Measurements from ENCODE around the gene CLEC16A.

CLEC16A gene

DNA sequence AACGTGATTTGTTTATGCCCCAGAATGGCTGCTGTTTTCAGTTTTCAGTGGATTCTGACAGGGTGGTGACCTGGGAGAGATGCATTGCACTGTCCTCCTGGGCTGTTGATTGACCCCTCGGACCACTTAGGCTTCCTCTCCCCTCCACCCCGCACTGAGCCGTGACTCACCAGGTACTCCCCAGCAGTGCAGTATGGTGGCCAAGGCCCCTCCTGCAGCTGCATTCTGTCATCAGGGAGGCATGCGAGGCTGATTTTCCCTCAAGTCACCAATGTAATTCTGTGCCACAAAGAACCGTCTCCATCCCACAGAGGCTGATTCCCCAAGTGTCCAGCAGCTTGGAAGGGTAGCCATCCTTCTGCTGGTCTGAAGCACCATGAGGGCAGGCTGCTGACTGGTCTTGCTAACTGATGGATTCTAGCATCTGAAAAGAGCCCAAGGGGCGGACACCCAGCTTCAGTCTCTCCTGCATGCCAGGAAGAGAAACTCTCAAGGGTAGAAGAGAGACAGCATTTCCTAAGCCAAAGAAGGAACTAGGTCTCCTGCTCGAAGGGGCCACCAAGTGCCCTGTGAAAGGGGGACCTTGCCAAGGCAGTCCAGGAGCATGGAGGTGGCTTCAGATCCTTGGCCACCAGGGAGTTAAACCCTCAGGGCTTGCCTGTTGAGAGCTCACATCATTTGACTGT is 163.6 kb downstream of the CLEC16A start:
- TF ChIP-seq CTCF (IDR thresholded peaks at IDR 0.05), result no peak
- Histone ChIP-seq H3K4me1 (ENCODE audit: control insufficient read depth in 1 of 2, insufficient read depth in 1 of 2, low read depth in 1 of 2, low read length in 1 of 2) (peaks cover 20 to 22% of the 10 kb centered on the region in 2 experiments), H3K27me3 (no peaks in the 10 kb centered on the region), H3K27ac (no peak overlapping the region), H3K36me3 (no peaks in the 10 kb centered on the region), H3K4me3 (ENCODE audit: low read depth in 1 of 2, low read length in 1 of 2) (no peak overlapping the region), H3K9me3 (no peaks in the 10 kb centered on the region)

- Histone ChIP-seq H3K27me3 (no peaks in the 10 kb centered on the region), H3K27ac (no peak overlapping the region), H3K4me3 (ENCODE audit: low read depth in 1 of 2, low read length in 1 of 2) (no peak overlapping the region), H3K36me3 (no peaks in the 10 kb centered on the region), H3K9me3 (no peaks in the 10 kb centered on the region), H3K4me1 (ENCODE audit: control insufficient read depth in 1 of 2, insufficient read depth in 1 of 2, low read depth in 1 of 2, low read length in 1 of 2) (peaks cover 21 to 25% of the 10 kb centered on the region in 2 experiments)
- TF ChIP-seq CTCF (IDR thresholded peaks at IDR 0.05), result no peak
Observed at GRCh38 chr16:11108466-11108805, 164.1 kb downstream of the CLEC16A start.

DNA sequence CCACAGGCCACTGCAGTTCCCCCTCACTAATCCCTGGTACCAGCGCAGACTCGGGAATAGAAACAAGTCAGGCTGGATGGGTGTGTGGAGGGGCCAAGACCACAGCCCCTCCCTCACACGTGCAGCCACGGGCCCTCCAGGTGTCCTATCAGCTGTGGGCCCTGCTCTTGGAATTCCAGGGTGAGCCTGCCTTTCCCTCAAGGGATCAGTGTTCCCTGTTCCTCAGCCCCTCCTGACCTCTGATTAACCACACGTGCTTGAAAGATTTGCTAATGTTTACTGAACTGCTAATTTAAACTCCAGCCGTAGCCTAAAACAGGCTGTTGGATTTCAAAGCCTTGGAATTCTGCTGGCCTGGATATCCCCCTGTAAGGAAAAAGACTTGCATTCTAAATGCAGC is 165.2 kb downstream of the CLEC16A start:
- Histone ChIP-seq H3K4me3 (ENCODE audit: low read depth in 1 of 2, low read length in 1 of 2) (no peak overlapping the region), H3K27me3 (no peaks in the 10 kb centered on the region), H3K27ac (no peak overlapping the region), H3K4me1 (ENCODE audit: control insufficient read depth in 1 of 2, insufficient read depth in 1 of 2, low read depth in 1 of 2, low read length in 1 of 2) (peaks cover 28 to 30% of the 10 kb centered on the region in 2 experiments), H3K9me3 (no peaks in the 10 kb centered on the region), H3K36me3 (no peaks in the 10 kb centered on the region)
- TF ChIP-seq CTCF (IDR thresholded peaks at IDR 0.05), result no peak

- Histone ChIP-seq H3K4me1 (ENCODE audit: control insufficient read depth in 1 of 2, insufficient read depth in 1 of 2, low read depth in 1 of 2, low read length in 1 of 2) (peaks cover 22 to 24% of the 10 kb centered on the region in 2 experiments), H3K27me3 (no peaks in the 10 kb centered on the region)
- TF ChIP-seq CTCF (IDR thresholded peaks at IDR 0.05), result no peak
Observed at GRCh38 chr16:11111150-11111549, 166.8 kb downstream of the CLEC16A start.

DNA sequence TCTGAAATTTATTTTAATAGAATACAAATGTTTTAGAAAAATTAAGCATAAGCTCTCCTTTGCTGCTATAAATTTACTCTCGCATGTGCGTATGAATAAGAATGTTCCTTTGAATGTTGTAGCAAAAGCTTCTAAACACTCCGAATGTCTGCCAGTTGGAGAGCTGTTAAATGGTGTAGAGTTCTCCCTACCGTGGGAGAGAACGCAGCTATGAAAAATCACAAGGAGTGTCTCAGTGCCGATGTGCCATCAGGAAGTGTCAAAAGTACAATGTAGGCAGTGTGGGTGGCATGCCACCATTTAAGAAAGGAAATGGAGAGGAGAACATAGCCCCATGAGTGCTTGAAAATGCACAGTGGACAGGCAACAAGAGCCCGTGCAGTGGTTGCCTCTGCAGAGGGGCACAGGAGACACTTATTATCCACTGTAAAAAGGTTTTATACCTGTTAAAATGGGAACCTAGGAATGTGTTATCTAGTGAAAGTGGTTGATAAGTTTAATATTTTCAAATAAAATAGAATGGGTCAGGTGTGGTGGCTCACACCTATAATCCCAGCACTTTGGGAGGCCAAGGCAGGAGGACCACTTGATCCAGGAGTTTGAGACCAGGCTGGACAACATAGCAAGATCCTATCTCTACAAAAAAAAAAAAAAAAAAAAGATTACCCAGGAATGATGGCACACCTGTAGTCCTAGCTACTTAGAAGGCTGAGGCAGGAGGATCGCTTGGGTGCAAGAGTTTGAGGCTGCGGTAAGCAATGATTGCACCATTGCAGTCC is 167.7 kb downstream of the CLEC16A start:
- Histone ChIP-seq H3K36me3 (no peaks in the 10 kb centered on the region), H3K27ac (no peak overlapping the region), H3K4me1 (ENCODE audit: control insufficient read depth in 1 of 2, insufficient read depth in 1 of 2, low read depth in 1 of 2, low read length in 1 of 2) (peaks cover 22 to 24% of the 10 kb centered on the region in 2 experiments), H3K27me3 (no peaks in the 10 kb centered on the region), H3K4me3 (ENCODE audit: low read depth in 1 of 2, low read length in 1 of 2) (no peak overlapping the region), H3K9me3 (no peaks in the 10 kb centered on the region)
- TF ChIP-seq CTCF (IDR thresholded peaks at IDR 0.05), result no peak

More at GRCh38 chr16:11111150-11111549, 166.8 kb downstream of the CLEC16A start:
- no peaks in the 10 kb centered on the region for H3K9me3 ChIP-seq
- H3K27ac ChIP-seq, result no peak overlapping the region
- no peak overlapping the region for H3K4me3 ChIP-seq (ENCODE audit: low read depth in 1 of 2, low read length in 1 of 2)
- no peaks in the 10 kb centered on the region for H3K36me3 ChIP-seq

Data from neutrophil (primary cell).